Natural killer cell (primary cell): ENCODE results near the gene TANGO2. TPM values are rescaled to one million over a fixed set of nuclear protein-coding genes. Genes with fewer than 3 reads are reported as not detected.

Source experiments
- ATAC-seq, 3 donors: fragments of 150-1000 bp in 2 of 3; fragments of 200-7000 bp in 1 of 3; cut with Tn5 transposase; 1 replicate in 1 of 3; 2 replicates in 2 of 3; pipeline ENCODE4 v1.10.0; 2021; ENCODE audit warnings: mild to moderate bottlenecking in 2 of 3, moderate library complexity in 2 of 3
- DNase-seq, 2 donors: peaks; one replicate each; pipeline versions ENCODE4 v3.0.0 to v3.0.0-alpha.2; 2013 to 2021; ENCODE audit warnings: mixed read lengths in 1 of 2
- H3K27ac ChIP-seq: one replicate; pipeline ENCODE4 v1.5.1; 2013; ENCODE audit warnings: mild to moderate bottlenecking, low read length
- H3K27me3 ChIP-seq: one replicate; pipeline ENCODE4 v1.6.1; 2013; ENCODE audit warnings: low read length; ENCODE audit not compliant: control insufficient read depth, insufficient read depth
- H3K36me3 ChIP-seq: one replicate; pipeline ENCODE4 v1.6.1; 2013; ENCODE audit warnings: low read length; ENCODE audit not compliant: control insufficient read depth, insufficient read depth
- H3K4me1 ChIP-seq: one replicate; pipeline ENCODE4 v1.6.1; 2013; ENCODE audit warnings: low read length; ENCODE audit not compliant: control insufficient read depth, insufficient read depth
- H3K4me3 ChIP-seq: one replicate; pipeline ENCODE4 v1.5.1; 2013; ENCODE audit warnings: low read length
- H3K9me3 ChIP-seq: one replicate; pipeline ENCODE4 v1.6.1; 2013; ENCODE audit warnings: low read length; ENCODE audit not compliant: control insufficient read depth, insufficient read depth
- H3K27ac Mint-ChIP-seq, 2 donors: one replicate each; pipeline ENCODE4 v1.8.0; 2022; ENCODE audit warnings: mild to moderate bottlenecking in 2 of 2, mixed read lengths in 2 of 2, moderate library complexity in 1 of 2
- H3K27me3 Mint-ChIP-seq, 2 donors: one replicate each; pipeline ENCODE4 v1.8.0; 2022; ENCODE audit warnings: low read depth in 2 of 2, mixed read lengths in 2 of 2
- H3K36me3 Mint-ChIP-seq: one replicate; pipeline ENCODE4 v1.8.0; 2022; ENCODE audit warnings: mixed read lengths
- H3K4me1 Mint-ChIP-seq, 2 donors: one replicate each; pipeline ENCODE4 v1.8.0; 2022; ENCODE audit warnings: mixed read lengths in 2 of 2
- H3K4me3 Mint-ChIP-seq: one replicate; pipeline ENCODE4 v1.8.0; 2022; ENCODE audit warnings: mild to moderate bottlenecking, moderate library complexity, mixed read lengths
- H3K9me3 Mint-ChIP-seq, 2 donors: one replicate each; pipeline ENCODE4 v1.8.0; 2022; ENCODE audit warnings: mixed read lengths in 2 of 2
- CTCF ChIP-seq: fragments of 200-600 bp; IDR thresholded peaks from one replicate; pipeline ENCODE4 v1.8.0; 2022; ENCODE audit warnings: antibody characterized with exemption
- WGBS: methylation state at CpG from one replicate; pipeline ENCODE4 v1.1.7; 2013; ENCODE audit warnings: missing lambda C conversion rate; ENCODE audit not compliant: insufficient coverage; 5-methylcytosine and 5-hydroxymethylcytosine counted together
- intact Hi-C: fragments of 100-400 bp; cut with micrococcal nuclease; formaldehyde crosslinking; loops from one replicate; pipeline ENCODE4 v1.14.2; 2022
- total RNA-seq, 4 donors: library from RNA; stranded (reverse); fragments of 120-200 nt in 1 of 4; gene quantifications; one replicate each; pipeline versions ENCODE4 v1.2.3 to v1.2.4, GENCODE V29; 2013 to 2022

The TANGO2 gene
- total RNA-seq, 3 donors from 2014 or later (not counting 1 experiment from before 2014, with no cell fraction given), result 33.3 to 53.0 (median 46.2) TPM

GRCh38 chr22:20032407-20032991 is 11.6 kb downstream of the TANGO2 start:
- peak overlapping the region; percentile 5 for H3K27ac ChIP-seq
- 89% methylated on average over 7 of the region's 7 CpGs for WGBS
- Mint-ChIP-seq H3K36me3 (no peaks in the 10 kb centered on the region), H3K9me3 (no peaks in the 10 kb centered on the region), H3K4me1 (peaks cover 38 to 41% of the 10 kb centered on the region in 2 donors), H3K27ac (peak overlapping the region in 1 of 2 donors; percentile 43), H3K27me3 (no peaks in the 10 kb centered on the region), H3K4me3 (no peak overlapping the region)
- peaks cover 23% of the 10 kb centered on the region for H3K4me1 ChIP-seq
- no peaks in the 10 kb centered on the region for H3K9me3 ChIP-seq
- no peak for DNase-seq
- TF ChIP-seq CTCF, result no peak
- no peak for ATAC-seq
- peaks cover 12% of the 10 kb centered on the region for H3K36me3 ChIP-seq
- H3K27me3 ChIP-seq, result no peaks in the 10 kb centered on the region
- intact Hi-C loops, result no loop called here
- no peak overlapping the region for H3K4me3 ChIP-seq

GRCh38 chr22:20033045-20033706 is 12.3 kb downstream of the TANGO2 start:
- TF ChIP-seq CTCF, result no peak
- peaks cover 13% of the 10 kb centered on the region for H3K36me3 ChIP-seq
- no peaks in the 10 kb centered on the region for H3K36me3 Mint-ChIP-seq
- no peak overlapping the region for H3K4me3 Mint-ChIP-seq
- H3K4me1 ChIP-seq, result peaks cover 23% of the 10 kb centered on the region
- H3K27me3 ChIP-seq, result no peaks in the 10 kb centered on the region
- no peaks in the 10 kb centered on the region for H3K9me3 ChIP-seq
- intact Hi-C loops, result no loop called here
- DNase-seq, result no peak
- no peaks in the 10 kb centered on the region for H3K9me3 Mint-ChIP-seq
- 98% methylated on average over 14 of the region's 14 CpGs for WGBS
- ATAC-seq, result no peak
- no peak overlapping the region for H3K27ac ChIP-seq
- H3K4me1 Mint-ChIP-seq, result peaks cover 41 to 42% of the 10 kb centered on the region in 2 donors
- no peak overlapping the region for H3K4me3 ChIP-seq
- no peaks in the 10 kb centered on the region for H3K27me3 Mint-ChIP-seq
- H3K27ac Mint-ChIP-seq, result no peak overlapping the region

- ATAC-seq (no peak), DNase-seq (no peak)
- Histone ChIP-seq H3K4me1 (peaks cover 23% of the 10 kb centered on the region), H3K27ac (no peak overlapping the region), H3K27me3 (no peaks in the 10 kb centered on the region), H3K4me3 (no peak overlapping the region), H3K36me3 (peaks cover 18% of the 10 kb centered on the region), H3K9me3 (no peaks in the 10 kb centered on the region)
- Mint-ChIP-seq H3K4me3 (no peak overlapping the region), H3K4me1 (peaks cover 38 to 42% of the 10 kb centered on the region in 2 donors), H3K36me3 (no peaks in the 10 kb centered on the region), H3K9me3 (no peaks in the 10 kb centered on the region), H3K27ac (no peak overlapping the region), H3K27me3 (no peaks in the 10 kb centered on the region)
- no peak for TF ChIP-seq CTCF
- intact Hi-C loops, result no loop called here
- 67% methylated on average over 5 of the region's 5 CpGs for WGBS
Measured at GRCh38 chr22:20034143-20034542, 13.2 kb downstream of the TANGO2 start.
